Small intestine (tissue), 7 donors: ENCODE data around the gene TTPAL. TPM values are rescaled to one million over a fixed set of nuclear protein-coding genes. Genes with fewer than 3 reads are reported as not detected.

Experiments
- DNase-seq, 2 donors: peaks; one replicate each; pipeline versions ENCODE4 v3.0.0 to v3.0.0-alpha.2; 2013
- FAIRE-seq: peaks from 2 replicates; lab custom pipeline; 2012; peaks lifted over from hg19 to GRCh38; lab: Jason Lieb, UNC
- H3K27ac ChIP-seq, 3 donors: one replicate each; pipeline ENCODE4 v1.5.1; 2013; ENCODE audit warnings: low read length in 2 of 3, mild to moderate bottlenecking in 2 of 3, control low read depth in 1 of 3, inconsistent platforms in 1 of 3, low read depth in 1 of 3, moderate library complexity in 1 of 3
- H3K27me3 ChIP-seq, 3 donors: one replicate each; pipeline ENCODE4 v1.6.1; 2013; ENCODE audit warnings: low read length in 3 of 3, inconsistent platforms in 1 of 3; ENCODE audit not compliant: control insufficient read depth in 3 of 3, insufficient read depth in 3 of 3
- H3K36me3 ChIP-seq, 3 donors: one replicate each; pipeline ENCODE4 v1.6.1; 2013; ENCODE audit warnings: low read length in 3 of 3, inconsistent platforms in 1 of 3, low read depth in 1 of 3, mild to moderate bottlenecking in 1 of 3, moderate library complexity in 1 of 3; ENCODE audit not compliant: control insufficient read depth in 3 of 3, insufficient read depth in 2 of 3
- H3K4me1 ChIP-seq, 3 donors: one replicate each; pipeline ENCODE4 v1.6.1; 2013; ENCODE audit warnings: low read length in 2 of 3, inconsistent platforms in 1 of 3, low read depth in 1 of 3, mild to moderate bottlenecking in 1 of 3, moderate library complexity in 1 of 3; ENCODE audit not compliant: control insufficient read depth in 3 of 3, insufficient read depth in 2 of 3
- H3K4me3 ChIP-seq, 3 donors: one replicate each; pipeline ENCODE4 v1.5.1; 2013; ENCODE audit warnings: low read length in 3 of 3, control low read depth in 1 of 3, inconsistent platforms in 1 of 3, low read depth in 1 of 3, mild to moderate bottlenecking in 1 of 3, moderate library complexity in 1 of 3
- H3K9me3 ChIP-seq, 2 donors: one replicate each; pipeline ENCODE4 v1.6.1; 2013; ENCODE audit warnings: low read depth in 1 of 2, low read length in 1 of 2; ENCODE audit not compliant: control insufficient read depth in 2 of 2, insufficient read depth in 1 of 2
- WGBS, 3 donors: extraction: QIAGEN DNeasy Blood & Tissue Kit; methylation state at CpG; one replicate each; pipeline ENCODE4 v1.1.7; 2013; 5-methylcytosine and 5-hydroxymethylcytosine counted together
- polyA plus RNA-seq, 4 donors: library from polyadenylated mRNA; stranded (reverse) in 3 of 4; unstranded in 1 of 4; fragments of 200-250 nt in 3 of 4; fragments of 120-200 nt in 1 of 4; gene quantifications; one replicate each; pipeline versions ENCODE4 v1.2.1 to v1.2.3, GENCODE V29; 2013
- donor health status: healthy with polysubstance abuse.
- donor health status: control.
- donor health status: control.
- donor health status: Bipolar disorder and iron deficiency.
- donor health status: healthy.

The TTPAL gene
- polyA plus RNA-seq, 4 donors = 1.8 to 10.2 (median 3.6) TPM

- Histone ChIP-seq H3K4me1 (peaks cover 0 to 21% (median 14%) of the 10 kb centered on the region in 3 donors), H3K27ac (no peak overlapping the region)
- WGBS, 3 donors = 49 to 65% (median 60%) methylated on average over 3 of the region's 3 CpGs
Observed at GRCh38 chr20:44517454-44517853, 41.8 kb downstream of the TTPAL start.

GRCh38 chr20:44518248-44518647 lies 42.6 kb downstream of the TTPAL start:
- DNase-seq (no peak), FAIRE-seq (no peak)
- H3K27ac ChIP-seq = no peak overlapping the region
- H3K4me1 ChIP-seq = peaks cover 0 to 22% (median 16%) of the 10 kb centered on the region in 3 donors
- 58 to 60% (median 60%) methylated on average over 3 of the region's 3 CpGs for WGBS, 3 donors
- H3K4me3 ChIP-seq = no peak overlapping the region
- H3K9me3 ChIP-seq = no peaks in the 10 kb centered on the region
- no peaks in the 10 kb centered on the region for H3K27me3 ChIP-seq
- peaks cover 2 to 13% (median 4%) of the 10 kb centered on the region in 3 donors for H3K36me3 ChIP-seq

More at GRCh38 chr20:44517454-44517853, 41.8 kb downstream of the TTPAL start:
- Histone ChIP-seq H3K4me3 (no peak overlapping the region), H3K36me3 (peaks cover 2 to 13% (median 4%) of the 10 kb centered on the region in 3 donors), H3K9me3 (no peaks in the 10 kb centered on the region), H3K27me3 (no peaks in the 10 kb centered on the region)
- DNase-seq = no peak
- FAIRE-seq = no peak

- H3K27ac ChIP-seq = peak overlapping the region in 2 of 3 donors; percentile 94 to 99
- FAIRE-seq (no peak), DNase-seq (no peak)
- peaks cover 0 to 11% (median 2%) of the 10 kb centered on the region in 3 donors for H3K36me3 ChIP-seq
- peak overlapping the region; percentile 65 to 100 (median 98) for H3K4me3 ChIP-seq
- 28 to 58% (median 44%) methylated on average over 3 of the region's 3 CpGs for WGBS, 3 donors
- H3K27me3 ChIP-seq = peaks cover 0 to 4% (median 0%) of the 10 kb centered on the region in 3 donors
- peaks cover 0 to 22% (median 16%) of the 10 kb centered on the region in 3 donors for H3K4me1 ChIP-seq
- H3K9me3 ChIP-seq = no peaks in the 10 kb centered on the region
Observed at GRCh38 chr20:44520881-44521280, 45.2 kb downstream of the TTPAL start.

GRCh38 chr20:44521484-44522481 lies 46.1 kb downstream of the TTPAL start, which contains the start of gene SERINC3:
SERINC3 (minus strand) TSS chr20:44522070; CDS start chr20:44521951, 119 bp downstream.
- DNase-seq = peak; percentile 97 to 98
- no peaks in the 10 kb centered on the region for H3K9me3 ChIP-seq
- peaks cover 0 to 4% (median 0%) of the 10 kb centered on the region in 3 donors for H3K27me3 ChIP-seq
- peaks cover 0 to 8% (median 2%) of the 10 kb centered on the region in 3 donors for H3K36me3 ChIP-seq
- H3K4me3 ChIP-seq = peak within 1 kb of the TSS; percentile 65 to 100 (median 98)
- peaks cover 0 to 22% (median 16%) of the 10 kb centered on the region in 3 donors for H3K4me1 ChIP-seq
- peak within 1 kb of the TSS; percentile 94 to 99 (median 94) for H3K27ac ChIP-seq
- FAIRE-seq = no peak
- 0 to 1% (median 0%) methylated on average over 48 to 49 of the region's 49 CpGs for WGBS, 3 donors

GRCh38 chr20:44522841-44523240 lies 47.2 kb downstream of the TTPAL start:
- 84 to 87% (median 85%) methylated on average over 1 of the region's 1 CpG for WGBS, 3 donors
- Histone ChIP-seq H3K36me3 (peaks cover 0 to 8% (median 0%) of the 10 kb centered on the region in 3 donors), H3K27me3 (peaks cover 0 to 4% (median 0%) of the 10 kb centered on the region in 3 donors), H3K27ac (no peak overlapping the region), H3K4me3 (no peak overlapping the region), H3K4me1 (peaks cover 0 to 22% (median 16%) of the 10 kb centered on the region in 3 donors), H3K9me3 (no peaks in the 10 kb centered on the region)
- FAIRE-seq (no peak), DNase-seq (no peak)

GRCh38 chr20:44523746-44524145 lies 48.1 kb downstream of the TTPAL start:
- Histone ChIP-seq H3K27ac (no peak overlapping the region), H3K9me3 (no peaks in the 10 kb centered on the region), H3K4me1 (peaks cover 0 to 22% (median 16%) of the 10 kb centered on the region in 3 donors), H3K4me3 (no peak overlapping the region), H3K36me3 (peaks cover 0 to 8% (median 0%) of the 10 kb centered on the region in 3 donors), H3K27me3 (peaks cover 0 to 4% (median 0%) of the 10 kb centered on the region in 3 donors)
- FAIRE-seq (no peak), DNase-seq (no peak)
- WGBS, 3 donors = 9 to 37% (median 23%) methylated on average over 4 of the region's 4 CpGs

- Histone ChIP-seq H3K27ac (peak overlapping the region in 1 of 3 donors; percentile 13), H3K4me1 (peaks cover 0 to 8% (median 4%) of the 10 kb centered on the region in 3 donors), H3K36me3 (no peaks in the 10 kb centered on the region), H3K9me3 (no peaks in the 10 kb centered on the region), H3K4me3 (no peak overlapping the region), H3K27me3 (peaks cover 0 to 4% (median 0%) of the 10 kb centered on the region in 3 donors)
- no peak for FAIRE-seq
- DNase-seq = no peak
- 72 to 78% (median 76%) methylated on average over 6 of the region's 6 CpGs for WGBS, 3 donors
Observed at GRCh38 chr20:44526129-44526528, 50.5 kb downstream of the TTPAL start.

- WGBS, 3 donors = 58 to 64% (median 63%) methylated on average over 4 of the region's 4 CpGs
- DNase-seq (no peak), FAIRE-seq (no peak)
- Histone ChIP-seq H3K4me1 (peaks cover 0 to 7% (median 0%) of the 10 kb centered on the region in 3 donors), H3K4me3 (no peak overlapping the region), H3K9me3 (no peaks in the 10 kb centered on the region), H3K36me3 (no peaks in the 10 kb centered on the region), H3K27me3 (peaks cover 0 to 4% (median 0%) of the 10 kb centered on the region in 3 donors), H3K27ac (no peak overlapping the region)
Observed at GRCh38 chr20:44527716-44528199, 52.1 kb downstream of the TTPAL start.
